Neural progenitor cell (in vitro differentiated cells): ENCODE data around the gene RTN4R.

Source experiments
- EZH2 ChIP-seq: fragments of 200-600 bp; sonication (generic); IDR thresholded peaks from 2 replicates; pipeline ENCODE4 v1.6.1; 2017; ENCODE audit warnings: antibody characterized with exemption, mild to moderate bottlenecking, moderate library complexity
- TF ChIP-seq, protein P1 (sequence below): fragments of 200-600 bp; sonication (generic); IDR thresholded peaks from 2 replicates; pipeline ENCODE4 v1.5.1; 2017; ENCODE audit warnings: antibody characterized with exemption, mild to moderate bottlenecking

DNA sequence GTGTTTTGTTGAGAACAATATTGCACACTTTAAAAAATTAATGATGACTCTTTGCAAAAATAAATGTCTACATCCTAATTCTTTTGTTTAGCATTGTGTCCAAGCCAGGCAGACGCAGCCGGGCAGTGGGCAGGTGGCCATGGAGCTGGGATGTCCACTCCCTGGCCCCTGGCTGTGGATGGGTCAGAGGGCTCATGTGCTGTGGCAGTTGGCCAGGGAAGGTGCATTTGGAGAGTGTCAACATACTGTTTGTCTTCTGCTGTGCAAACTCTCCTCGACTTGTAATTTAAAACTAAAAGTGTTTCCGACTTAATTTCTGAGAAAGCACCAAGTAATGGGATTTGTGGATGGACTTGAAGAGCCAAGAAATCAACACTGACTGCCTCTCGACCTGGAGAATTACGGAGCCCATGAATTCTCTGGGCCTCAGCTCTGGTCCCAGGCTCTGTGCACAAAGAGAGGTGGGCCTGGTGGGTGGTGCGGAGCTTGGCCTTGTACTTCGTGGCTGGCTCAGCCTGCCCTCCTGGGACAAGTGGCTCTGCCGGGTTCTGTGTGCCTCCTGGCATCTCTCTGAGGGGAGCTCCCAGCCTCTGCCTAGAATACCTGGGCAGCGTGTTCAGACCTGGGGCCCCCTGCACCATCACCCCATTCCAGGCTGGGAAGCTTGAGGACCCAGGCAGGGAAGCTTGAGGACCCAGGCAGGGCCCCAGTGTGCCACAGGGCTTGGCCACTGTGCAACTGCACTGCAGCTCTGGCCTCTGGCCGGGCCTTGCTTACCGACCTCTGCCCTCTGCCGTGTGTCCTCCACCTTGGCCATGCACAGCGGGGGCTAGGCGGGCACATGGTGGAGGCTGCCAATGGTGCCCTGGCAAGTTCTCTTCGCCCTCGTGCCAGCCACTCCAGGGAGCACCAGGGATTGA, 46.4 kb downstream of the RTN4R start:
- TF ChIP-seq, protein P1, sequence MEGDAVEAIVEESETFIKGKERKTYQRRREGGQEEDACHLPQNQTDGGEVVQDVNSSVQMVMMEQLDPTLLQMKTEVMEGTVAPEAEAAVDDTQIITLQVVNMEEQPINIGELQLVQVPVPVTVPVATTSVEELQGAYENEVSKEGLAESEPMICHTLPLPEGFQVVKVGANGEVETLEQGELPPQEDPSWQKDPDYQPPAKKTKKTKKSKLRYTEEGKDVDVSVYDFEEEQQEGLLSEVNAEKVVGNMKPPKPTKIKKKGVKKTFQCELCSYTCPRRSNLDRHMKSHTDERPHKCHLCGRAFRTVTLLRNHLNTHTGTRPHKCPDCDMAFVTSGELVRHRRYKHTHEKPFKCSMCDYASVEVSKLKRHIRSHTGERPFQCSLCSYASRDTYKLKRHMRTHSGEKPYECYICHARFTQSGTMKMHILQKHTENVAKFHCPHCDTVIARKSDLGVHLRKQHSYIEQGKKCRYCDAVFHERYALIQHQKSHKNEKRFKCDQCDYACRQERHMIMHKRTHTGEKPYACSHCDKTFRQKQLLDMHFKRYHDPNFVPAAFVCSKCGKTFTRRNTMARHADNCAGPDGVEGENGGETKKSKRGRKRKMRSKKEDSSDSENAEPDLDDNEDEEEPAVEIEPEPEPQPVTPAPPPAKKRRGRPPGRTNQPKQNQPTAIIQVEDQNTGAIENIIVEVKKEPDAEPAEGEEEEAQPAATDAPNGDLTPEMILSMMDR: no peak
- no peak for TF ChIP-seq EZH2
